RPMI7951 (cell line): ENCODE measurements around the gene FUZ. TPM values are rescaled to one million over a fixed set of nuclear protein-coding genes. Genes with fewer than 3 reads are reported as not detected.
"Not testable (repeated sequence)": the region's sequence is repeated elsewhere in the genome, so short reads cannot be mapped to it uniquely, and the experiment has no call there.

Source experiments
- DNase-seq: peaks from one replicate; pipeline ENCODE4 v3.0.0-alpha.2; 2012; ENCODE audit warnings: low read depth
- total RNA-seq: library from RNA; depleted of rRNA; stranded (reverse); fragments of >200 nt; shearing (Covaris generic); gene quantifications from 2 replicates; pipeline ENCODE4 v1.2.3, GENCODE V29; 2014

The FUZ gene
- total RNA-seq, 1 experiment from 2014 or later, result 34.5 TPM

DNA sequence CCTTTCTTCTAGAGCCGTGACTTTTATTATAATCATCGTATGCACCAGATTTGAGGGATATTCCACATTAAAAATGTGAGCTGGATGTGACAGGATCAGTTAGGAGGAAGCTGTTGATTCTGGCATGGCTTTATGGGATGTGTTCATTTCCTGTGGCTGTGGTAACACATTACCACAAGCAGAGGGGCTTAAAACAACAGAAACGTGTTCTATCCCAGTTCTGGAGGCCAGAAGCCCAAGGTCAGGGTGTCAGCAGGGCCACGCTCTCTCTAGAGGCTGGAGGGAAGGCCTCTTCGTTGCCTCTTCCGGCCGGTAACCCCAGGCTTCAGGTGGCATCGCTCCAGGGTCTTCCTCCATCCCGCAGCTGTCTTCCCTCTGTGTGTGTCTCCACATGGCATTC, 19.5 kb upstream of the FUZ start:
- no peak for DNase-seq

DNA sequence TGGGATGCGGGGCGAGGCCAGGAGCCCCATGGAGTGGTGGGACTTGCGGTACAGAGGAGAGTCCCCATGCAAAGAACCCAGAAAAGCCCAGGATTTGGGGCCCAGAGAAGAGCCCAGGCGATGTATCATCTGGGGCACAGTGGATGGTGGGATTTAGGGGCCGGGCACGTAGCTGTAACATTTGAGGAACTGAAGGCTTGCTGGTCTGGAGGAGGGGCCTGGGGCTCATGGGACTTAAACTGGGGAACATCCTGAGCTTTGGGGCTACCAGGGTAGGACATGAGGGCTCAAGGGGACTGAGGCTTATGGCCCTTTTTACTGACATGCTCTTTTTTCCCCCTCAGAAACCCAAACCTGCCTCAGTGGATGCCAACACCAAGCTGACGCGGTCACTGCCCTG, 18.5 kb upstream of the FUZ start:
- DNase-seq, result no peak

DNA sequence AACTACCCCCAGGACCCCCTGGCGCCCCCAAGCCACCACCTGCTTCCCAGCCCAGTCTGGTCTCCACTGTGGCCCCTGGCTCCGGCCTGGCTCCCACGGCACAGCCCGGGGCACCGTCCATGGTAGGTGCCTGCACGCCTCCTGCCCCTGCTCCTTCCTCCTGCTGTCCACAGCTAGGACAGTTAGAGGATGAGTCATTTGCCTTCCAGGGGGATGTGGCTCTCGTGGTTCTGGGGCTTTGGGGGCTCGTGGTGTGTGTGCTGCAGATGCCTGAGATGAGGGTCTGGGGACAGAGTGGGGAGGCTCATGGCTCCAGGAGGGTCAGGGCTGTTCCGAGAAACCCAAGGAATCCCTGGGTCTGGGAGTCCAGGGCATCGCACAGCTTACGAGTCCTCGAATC, 17.7 kb upstream of the FUZ start:
- no peak for DNase-seq

DNA sequence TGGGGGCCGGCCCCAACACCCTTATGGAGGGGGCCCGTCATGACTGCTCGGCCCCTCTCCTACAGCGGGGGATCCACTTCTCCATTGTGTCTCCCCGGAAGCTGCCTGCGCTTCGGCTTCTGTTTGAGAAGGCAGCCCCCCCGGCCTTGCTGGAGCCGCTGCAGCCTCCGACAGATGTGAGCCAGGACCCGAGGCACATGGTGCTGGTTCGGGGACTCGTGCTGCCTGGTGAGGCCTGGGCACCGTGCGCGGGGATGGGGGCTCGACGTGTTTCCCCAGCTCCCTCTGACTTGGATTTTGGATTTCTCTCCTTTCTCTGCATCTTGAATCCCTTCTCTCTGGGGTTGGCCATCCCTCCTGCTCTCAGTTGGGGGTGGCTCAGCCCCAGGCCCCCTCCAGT, 16.6 kb upstream of the FUZ start:
- no peak for DNase-seq

DNA sequence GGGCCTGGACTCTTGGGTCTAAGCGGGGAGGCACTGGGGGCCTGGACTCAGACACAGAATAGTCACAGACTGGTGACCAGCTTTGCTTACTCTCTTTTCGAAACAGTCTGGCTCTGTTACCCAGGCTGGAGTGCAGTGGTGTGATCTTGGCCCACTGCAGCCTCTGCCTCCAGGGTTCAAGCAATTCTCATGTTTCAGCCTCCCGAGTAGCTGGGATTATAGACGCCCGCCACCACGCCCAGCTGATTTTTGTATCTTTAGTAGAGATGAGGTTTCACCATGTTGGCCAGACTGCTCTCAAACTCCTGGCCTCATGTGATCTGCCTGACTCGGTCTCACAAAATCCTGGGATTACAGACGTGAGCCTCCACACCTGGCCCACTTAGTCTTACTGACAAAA, 16.1 kb upstream of the FUZ start:
- DNase-seq, result no peak

DNA sequence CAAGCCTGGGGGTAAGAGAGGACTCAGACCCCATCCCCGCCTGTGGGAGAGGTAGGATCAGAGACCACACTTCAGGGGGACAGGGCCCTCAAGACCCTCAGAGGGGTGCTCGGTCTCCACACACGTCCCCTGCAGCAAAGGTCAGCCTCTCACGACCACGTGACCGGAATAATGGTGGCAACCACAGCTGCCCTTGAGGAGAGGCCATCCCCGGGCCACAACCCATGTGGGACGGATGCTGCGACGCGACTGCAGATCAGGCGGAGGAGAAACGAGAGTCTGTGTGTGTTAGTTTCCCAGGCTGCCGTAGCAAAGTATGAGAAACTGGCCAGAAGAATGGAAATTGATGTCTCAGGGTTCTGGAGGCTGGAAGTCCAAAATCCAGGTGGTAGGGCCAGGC, 13.9 kb upstream of the FUZ start:
- no peak for DNase-seq

DNA sequence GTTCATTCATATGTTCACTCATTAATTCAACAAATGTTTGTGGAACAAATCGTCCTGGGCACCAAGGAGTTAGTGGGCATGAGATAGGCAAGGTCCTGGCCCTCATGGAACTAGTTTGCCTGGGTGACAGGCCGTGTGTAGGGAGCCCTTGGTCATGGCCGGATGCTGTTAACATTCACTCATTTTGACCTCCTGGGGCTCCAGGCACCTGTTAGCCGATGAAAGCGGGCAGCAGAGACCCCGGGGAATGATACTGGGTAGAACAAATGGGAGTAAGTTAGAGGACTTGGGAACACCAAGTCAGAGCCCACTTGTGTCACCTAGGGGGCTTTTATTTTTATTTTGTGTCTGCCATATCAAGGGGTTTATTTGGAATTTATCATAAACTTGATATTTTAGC, 11.6 kb upstream of the FUZ start:
- no peak for DNase-seq

DNA sequence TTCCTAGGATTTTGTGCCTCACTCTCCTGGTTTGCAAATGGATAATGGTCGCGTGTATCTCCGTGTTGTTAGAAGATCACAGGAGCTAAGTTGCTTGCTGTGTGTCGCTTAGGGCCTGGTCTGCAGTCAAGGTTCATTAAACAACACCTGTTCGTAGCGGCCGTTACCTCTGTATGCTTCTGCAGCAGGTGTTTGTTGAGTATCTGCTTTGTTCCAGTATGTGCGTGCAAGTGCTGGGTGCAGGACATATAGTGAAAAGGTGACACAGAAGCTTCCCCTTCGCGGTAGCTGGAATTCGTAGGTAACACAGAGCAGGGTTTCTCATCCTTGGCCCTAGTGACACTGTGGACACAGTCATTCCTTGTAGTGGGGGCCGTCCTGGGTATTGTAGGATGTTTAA, 10.4 kb upstream of the FUZ start:
- DNase-seq, result no peak

DNA sequence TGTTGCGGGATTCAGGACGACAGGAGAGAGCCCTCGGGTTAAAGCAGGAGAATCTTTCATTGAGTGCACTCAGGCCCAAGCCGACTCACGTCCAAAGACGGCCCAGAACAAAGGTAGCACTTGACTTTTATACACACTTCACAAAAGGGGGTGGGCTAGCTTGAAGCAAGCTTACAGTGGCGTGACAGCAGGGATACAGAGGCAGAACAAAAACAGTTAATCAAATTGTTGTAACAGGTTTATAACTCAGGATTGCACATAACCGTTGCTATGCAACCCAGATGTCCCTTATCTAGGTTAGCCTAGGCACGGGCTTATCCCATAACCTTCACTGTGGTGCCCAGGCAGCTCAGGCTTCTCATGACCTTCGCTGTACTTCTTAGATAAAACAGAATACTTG, 7.0 kb upstream of the FUZ start:
- no peak for DNase-seq

DNA sequence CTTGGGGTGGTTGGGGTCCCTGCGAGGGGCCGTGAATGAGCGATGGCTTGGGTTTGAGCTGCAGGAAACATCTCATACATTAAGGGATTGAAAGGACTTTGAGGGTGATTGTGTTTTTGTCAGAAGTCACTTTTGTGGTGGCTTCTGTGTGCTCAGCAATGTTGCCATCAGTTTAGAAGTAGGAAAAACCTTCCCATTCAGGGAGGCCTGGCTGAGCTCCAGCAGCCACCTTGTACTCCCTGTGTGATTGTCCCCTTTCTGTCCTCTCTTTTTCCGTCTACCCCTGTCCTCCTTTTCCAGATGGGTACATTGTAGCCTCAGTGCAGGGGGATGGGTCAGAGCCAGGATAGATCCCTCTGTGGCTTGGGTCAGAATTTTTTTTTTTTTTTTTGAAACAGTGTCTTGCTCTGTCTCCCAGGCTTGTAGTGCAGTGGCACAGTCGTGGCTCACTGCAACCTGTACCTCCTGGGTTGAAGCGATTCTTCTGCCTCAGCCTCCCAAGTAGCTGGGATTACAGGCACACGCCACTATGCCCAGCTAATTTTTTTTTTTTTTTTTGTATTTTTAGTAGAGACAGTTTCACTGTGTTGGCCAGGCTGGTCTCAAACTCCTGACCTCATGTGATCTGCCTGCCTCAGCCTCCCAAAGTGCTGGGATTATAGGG, 6.5 kb upstream of the FUZ start:
- DNase-seq, result not testable (repeated sequence)

DNA sequence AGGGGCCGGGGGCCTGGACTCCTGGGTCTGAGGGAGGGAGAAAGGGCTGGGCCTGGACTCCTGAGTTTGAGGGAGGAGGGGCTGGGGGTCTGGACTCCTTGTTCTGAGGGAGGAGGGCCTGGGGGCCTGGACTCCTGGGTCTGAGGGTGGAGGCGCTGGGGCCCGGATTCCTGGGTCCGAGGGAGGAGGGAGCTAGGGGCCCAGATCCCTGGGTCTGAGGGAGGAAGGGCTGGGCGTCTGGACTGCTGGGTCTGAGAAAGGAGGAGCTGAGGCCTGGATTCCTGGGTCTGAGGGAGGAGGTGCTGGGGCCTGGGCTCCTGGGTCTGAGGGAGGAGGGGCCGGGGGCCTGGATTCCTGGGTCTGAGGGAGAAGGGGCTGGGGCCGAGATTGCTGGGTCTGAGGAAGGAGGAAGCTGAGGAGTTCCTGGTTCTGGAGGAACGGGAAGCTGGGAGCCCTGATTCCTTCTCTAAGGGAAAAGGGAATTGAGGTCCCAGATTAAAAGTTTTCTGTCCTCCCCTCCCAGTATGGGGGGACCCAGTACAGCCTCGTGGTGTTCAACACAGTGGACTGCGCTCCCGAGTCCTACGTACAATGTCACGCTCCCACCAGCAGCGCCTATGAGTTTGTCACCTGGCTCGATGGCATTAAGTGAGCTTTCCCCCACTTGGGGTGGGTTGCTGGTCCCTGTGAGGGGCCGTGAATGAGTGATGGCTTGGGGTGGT, 5.7 kb upstream of the FUZ start:
- DNase-seq, result no peak

DNA sequence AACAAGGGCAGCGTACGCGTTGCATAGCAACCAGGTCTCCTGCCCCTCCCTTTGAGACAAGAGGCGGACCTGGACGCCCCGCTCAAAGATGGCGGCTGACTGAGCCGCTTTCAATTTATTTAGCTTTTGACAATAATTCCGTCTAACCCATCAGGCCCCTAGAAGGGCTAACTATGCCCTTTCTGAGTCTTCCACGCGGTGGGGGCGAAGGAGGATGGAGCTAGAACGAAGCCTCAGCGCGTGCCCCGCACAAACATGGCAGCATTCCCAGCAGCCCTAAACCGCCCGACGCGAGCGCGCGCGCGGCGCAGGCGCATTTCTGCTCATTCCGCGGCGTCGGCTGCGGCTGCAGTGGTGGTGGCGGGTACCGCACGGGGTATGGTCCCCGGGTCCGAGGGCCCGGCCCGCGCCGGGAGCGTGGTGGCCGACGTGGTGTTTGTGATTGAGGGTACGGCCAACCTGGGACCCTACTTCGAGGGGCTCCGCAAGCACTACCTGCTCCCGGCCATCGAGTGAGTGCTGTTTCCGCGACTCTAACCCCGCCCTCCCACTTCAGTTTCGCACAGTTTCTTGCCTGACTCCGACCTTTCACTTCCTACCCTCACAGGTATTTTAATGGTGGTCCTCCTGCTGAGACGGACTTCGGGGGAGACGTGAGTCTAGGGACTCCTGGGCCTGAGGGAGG, 5.0 kb upstream of the FUZ start, which contains the start of gene MED25:
TSS of gene MED25 (plus strand) at position 326 of the 685 bp plus-strand sequence. CDS start at position 379, 53 bp downstream.
- peak; percentile 80 for DNase-seq

DNA sequence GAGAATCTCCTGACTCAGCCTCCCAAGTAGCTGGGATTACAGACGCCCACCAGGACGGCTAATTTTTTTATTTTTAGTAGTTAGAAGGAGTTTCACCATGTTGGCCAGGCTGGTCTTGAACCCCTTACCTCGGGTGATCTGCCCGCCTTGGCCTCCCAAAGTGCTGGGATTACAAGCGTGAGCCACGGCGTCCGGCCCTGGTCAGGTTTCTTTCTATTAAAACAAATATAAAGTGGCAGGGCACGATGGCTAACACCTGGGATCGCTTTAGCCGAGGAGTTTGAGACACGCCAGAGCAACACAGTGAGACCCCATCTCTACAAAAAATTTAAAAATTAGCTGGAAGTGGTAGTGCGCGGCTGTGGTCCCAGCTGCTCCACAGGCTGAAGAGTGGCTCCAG, 3.5 kb upstream of the FUZ start:
- no peak for DNase-seq

DNA sequence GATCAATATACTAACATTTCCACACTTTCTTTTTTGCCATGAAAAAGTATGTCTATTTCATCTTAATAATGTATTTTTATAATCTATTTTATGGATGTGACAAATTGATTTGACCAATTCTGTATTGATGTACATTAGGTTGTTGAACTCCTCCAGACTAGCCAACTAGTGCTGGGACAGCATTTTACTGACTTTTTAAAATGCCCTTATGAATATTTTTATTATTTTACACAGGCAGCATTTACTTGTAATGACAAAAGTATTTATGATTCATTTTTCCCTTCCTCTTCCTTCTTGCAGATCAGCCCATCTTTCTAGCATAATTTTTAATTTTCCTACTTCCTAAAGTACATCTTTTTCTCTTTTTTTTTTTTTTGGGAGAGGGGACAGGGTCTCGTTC, 918 bp upstream of the FUZ start:
- no peak for DNase-seq

DNA sequence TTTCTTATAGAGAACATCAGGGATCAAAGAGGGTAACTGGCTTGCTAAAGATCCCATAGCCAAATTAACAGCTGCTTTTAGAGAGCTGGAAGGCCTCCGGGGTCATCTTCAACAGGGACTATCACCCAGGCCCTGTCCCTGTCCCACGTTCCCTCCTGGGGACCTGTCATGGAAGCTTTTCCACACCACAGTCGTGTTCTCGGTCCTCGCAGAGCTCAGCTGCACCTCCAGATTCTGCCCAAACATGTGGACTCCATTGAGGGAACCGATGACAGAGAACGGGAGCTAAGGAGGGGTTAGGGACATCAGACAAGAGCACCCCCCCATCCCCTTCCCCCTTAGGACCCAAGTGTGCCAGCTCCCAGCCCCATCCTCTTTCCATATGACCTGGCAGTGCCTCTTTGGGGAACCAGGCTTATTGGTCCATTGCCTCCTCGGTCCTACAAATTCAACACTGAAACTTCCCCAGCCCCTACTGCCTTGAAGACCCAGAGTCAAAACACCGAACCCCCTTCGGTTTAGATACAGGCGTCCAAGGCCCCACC, 568 bp downstream of the FUZ start:
- no peak for DNase-seq

DNA sequence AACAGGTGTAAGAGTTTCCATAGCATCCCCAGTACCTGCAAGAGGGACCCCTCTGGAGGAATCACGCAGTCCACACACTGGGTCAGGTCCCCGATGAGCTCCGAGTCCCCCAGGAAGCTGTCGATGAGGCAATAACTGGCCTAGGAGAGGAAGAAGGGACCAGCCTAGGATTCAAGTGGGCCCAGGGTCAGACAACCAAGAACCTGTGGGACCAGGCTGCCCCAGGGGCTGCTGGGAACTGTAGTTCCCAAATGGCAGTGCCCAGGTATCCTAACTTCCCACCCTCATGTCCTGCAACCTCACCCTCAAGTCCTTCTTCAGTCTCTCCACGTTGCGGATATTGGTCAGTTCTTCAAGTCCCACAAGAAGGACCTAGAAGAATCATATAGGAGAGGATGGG, 1.8 kb downstream of the FUZ start:
- DNase-seq, result no peak

DNA sequence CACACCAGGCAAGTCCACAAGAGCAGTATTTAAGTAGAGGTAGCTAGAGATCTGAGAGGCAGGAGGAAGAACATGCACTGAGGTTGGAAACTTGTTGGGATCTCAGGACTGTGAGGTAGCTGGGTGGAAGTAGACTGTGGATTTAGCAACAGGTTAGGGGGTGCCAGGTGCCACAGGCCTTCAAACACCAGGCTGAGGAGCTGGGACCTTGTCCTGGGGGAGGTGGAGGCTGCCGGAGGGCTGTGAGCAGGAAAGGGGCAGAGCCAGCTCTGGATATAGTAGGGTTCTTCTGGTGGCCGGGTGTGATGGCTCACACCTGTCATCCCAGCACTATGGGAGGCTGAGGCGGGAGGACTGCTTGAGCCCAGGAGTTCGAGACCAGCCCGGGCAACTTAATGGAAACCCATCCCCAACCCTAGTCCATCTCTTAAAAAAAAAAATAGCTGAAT, 3.1 kb downstream of the FUZ start:
- no peak for DNase-seq

DNA sequence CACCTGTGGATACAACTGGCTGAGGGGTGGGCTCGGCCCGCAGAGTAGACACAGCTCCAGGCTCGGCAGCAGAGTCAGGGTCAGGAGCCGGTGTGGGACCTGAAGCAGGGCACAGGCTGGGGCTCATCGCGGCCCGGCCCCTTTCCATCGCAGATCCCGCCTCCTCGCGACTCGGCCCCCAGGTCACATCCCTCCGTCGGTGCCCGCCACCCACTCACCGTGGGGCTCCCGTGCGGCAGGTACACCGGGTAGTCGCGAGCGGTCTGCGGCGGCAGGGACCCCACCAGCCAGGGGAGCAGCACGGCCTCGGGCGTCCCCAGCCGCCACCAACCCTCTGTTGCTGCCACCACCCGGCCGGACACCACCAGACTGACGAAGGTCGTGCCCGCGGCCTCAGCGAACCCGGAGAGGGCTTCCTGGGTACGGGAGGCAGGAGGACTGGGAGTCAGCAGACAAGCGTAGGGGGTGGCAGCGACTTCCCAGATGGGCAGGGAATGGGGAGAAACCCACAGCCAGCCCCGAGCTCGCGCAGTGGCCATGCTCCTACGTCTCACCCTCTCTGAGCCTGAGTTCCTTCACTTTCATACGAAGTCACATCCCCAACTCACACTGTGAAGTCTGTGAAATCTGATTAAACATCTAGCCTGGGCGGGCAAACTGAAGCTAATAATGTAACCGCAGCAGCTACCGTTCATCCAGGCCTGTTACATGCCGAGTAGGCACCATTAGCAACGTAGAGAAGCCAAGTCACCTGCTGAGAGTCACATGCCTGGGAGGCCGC, 3.7 kb downstream of the FUZ start:
- DNase-seq, result peak; percentile 48

DNA sequence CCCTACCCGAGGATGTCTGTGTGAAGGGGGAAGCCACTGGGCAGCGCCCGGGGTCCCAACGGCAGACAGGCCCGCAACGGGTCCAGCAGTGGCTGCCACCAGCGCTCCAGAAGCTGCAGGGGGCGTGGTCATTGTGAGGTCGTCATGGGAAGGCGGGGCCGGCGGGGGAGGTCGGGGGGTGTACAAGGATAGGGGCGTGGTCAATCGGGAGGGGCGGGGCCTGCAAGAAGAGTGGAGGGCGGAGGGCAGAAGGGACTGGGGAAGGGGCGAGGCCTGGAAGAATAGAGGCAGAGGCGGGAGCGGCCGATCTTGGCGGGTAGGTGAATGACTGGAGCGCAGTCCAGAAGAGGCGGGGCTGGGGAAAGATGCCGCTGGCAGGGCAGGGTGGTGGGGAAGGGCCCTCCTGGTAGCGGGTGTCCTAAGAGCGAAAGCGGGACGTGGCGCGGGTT, 4.4 kb downstream of the FUZ start:
- peak; percentile 77 for DNase-seq

DNA sequence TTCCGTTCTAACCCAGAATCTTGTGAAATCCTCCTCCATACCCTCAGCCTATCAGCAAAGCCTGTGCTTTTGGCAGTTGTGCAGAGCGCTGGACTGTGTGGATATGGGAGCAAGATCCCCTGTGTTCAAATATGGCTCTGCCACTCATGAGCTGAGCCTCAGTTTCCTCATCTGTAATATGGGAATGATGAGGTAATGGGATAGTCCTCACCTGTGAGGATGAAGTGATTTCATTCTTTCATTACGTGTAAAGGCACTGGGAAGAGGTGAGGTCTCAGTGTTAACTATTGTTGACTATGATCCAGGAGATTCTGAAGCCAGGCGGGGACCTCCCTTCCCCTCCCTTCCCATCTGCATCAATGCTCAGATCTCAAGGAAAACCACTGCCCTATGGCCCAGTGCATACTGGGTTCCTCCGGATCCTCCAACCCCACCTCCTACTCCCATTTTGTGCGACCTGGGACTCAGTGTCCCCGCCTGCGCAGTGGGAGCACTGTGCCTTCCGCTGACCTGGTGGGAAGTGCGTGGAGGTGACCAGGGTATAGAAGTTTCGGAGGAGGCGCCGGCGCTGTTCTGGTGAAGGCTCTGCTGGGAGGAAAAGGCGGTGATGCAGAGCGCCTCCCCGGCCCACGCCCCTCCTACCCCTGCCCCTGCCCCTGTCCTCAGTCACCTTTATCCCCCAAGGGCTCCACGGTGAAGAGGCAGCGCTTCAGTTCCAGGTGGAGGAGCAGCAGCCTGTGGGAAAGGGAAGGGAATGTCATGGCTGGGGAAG, 5.0 kb downstream of the FUZ start:
- DNase-seq, result no peak
